Choroid plexus epithelial cell (primary cell): ENCODE results near the gene CYP4V2.

Source experiments
- DNase-seq: peaks from one replicate; pipeline ENCODE4 v3.0.0-alpha.2; 2010; ENCODE audit warnings: low read depth
- H3K4me3 ChIP-seq: 2 replicates; pipeline ENCODE4 v1.5.1; 2011; ENCODE audit warnings: low read depth, mild to moderate bottlenecking, control low read depth, low read length, moderate library complexity
- TF ChIP-seq, protein P1 (sequence below): conservative IDR thresholded peaks from 2 replicates; pipeline ENCODE4 v1.5.1; 2011; ENCODE audit warnings: low read depth, mild to moderate bottlenecking, control low read depth, inconsistent platforms, low read length, moderate library complexity

CYP4V2 gene

DNA sequence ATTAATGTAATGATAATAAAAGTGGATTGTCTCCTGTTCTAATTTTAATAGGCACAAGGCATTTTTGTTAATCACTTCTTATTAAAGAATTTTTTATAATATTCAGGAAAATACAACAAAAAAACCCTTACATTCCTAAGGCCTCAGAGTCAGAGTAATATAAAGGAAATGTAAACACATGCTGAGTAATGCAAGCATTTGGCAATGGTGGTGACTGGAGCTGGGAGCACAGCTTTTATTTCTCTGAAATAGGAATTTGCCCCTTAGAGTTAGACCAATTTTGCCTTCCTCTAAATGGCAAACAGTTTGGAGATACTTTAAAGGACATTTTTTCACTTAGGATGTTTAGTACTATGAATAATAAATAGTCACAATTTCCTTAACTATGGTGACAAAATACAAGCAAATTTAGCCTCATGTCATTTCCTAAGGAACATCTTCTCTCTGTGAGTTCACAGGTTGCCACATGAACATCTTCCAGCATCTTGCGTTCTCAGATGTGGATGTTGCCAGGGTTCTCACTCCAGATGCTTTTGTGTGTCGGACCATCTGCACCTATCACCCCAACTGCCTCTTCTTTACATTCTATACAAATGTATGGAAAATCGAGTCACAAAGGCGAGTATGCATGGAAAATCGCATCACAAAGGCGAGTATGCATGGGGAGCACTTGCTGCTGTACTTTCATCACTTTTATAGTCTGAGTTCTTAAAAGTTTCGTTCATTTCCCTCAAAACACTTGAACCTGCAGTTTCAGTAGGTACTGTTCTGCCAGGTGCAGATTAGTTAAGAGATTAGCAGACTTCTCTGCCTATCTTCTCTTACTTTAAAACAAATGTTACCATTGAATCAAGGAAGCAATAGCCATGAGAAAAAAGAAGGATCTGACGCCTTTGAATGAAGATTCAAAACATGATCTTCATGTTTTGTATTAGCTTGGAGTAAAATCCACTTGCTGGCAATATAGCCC is 58.7 kb downstream of the CYP4V2 start:
- DNase-seq: peak; percentile 55
- TF ChIP-seq, protein P1, sequence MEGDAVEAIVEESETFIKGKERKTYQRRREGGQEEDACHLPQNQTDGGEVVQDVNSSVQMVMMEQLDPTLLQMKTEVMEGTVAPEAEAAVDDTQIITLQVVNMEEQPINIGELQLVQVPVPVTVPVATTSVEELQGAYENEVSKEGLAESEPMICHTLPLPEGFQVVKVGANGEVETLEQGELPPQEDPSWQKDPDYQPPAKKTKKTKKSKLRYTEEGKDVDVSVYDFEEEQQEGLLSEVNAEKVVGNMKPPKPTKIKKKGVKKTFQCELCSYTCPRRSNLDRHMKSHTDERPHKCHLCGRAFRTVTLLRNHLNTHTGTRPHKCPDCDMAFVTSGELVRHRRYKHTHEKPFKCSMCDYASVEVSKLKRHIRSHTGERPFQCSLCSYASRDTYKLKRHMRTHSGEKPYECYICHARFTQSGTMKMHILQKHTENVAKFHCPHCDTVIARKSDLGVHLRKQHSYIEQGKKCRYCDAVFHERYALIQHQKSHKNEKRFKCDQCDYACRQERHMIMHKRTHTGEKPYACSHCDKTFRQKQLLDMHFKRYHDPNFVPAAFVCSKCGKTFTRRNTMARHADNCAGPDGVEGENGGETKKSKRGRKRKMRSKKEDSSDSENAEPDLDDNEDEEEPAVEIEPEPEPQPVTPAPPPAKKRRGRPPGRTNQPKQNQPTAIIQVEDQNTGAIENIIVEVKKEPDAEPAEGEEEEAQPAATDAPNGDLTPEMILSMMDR: no peak
- H3K4me3 ChIP-seq: no peak overlapping the region

DNA sequence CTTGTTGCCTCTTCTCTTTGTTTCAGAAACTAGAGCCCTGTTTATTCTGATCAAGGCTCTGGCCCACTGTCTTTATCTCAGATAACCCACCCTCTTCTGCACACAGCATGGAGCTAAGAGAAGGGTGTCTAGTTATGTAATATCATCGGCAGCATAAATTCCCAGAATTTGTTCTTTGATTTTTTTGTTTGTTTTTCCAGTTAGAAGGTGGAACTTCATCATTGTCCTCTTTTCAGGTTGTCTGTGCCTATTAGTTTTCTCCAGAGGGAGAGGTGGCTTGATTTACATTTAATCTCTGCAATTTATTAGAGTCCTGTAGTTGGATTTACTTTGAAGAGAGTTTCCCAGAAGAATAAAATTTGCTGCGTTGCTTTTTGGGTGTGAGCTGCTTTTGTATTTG is 59.4 kb downstream of the CYP4V2 start:
- no peak for DNase-seq
- TF ChIP-seq, protein P1: no peak
- H3K4me3 ChIP-seq: no peak overlapping the region

DNA sequence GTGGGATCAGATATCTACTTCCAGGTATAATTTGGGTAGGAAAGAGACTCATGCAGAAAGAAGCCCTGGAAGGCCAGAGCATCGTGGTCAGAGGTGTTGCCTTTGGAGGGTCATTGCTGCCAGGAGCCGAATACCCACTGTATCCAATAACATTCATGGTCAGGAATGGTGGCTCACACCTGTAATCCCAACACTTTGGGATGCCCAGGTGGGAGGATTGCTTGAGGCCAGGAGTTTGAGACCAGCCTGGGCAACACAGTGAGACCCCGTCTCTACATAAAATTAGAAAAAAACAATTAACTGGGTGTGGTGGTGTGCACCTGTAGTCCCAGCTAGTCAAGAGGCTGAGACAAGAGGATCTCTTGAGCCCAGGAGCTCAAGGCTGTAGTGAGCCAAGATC is 63.8 kb downstream of the CYP4V2 start:
- H3K4me3 ChIP-seq: no peak overlapping the region
- TF ChIP-seq, protein P1: no peak
- no peak for DNase-seq

DNA sequence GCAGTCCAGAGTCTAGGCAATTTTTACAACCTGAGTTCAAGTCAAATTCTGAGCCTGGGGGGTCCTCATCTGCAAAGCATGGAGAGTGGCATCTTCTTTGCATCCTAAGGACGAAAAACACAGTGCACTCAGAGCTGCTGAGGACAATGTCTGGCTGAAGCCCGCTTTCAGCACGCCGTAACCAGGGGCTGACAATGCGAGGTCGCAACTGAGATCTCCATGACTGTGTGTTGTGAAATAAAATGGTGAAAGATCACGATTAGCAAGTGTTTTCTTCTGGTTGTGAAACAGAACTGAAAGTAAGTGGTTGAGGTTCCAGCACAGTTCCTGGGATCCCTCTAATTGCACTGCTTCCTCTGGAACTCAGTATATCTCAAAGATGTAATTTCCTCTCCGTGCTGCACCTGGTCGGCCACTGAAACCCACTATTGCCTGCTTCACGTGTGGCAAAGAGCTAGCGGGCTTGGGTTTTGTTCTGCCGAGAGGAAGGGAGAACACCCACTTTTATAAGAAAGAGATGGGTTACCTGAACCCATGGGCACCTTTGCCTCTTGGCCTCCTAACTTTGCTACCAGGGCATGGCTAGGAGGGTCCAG is 66.9 kb downstream of the CYP4V2 start:
- no peak overlapping the region for H3K4me3 ChIP-seq
- TF ChIP-seq, protein P1: no peak
- DNase-seq: no peak

DNA sequence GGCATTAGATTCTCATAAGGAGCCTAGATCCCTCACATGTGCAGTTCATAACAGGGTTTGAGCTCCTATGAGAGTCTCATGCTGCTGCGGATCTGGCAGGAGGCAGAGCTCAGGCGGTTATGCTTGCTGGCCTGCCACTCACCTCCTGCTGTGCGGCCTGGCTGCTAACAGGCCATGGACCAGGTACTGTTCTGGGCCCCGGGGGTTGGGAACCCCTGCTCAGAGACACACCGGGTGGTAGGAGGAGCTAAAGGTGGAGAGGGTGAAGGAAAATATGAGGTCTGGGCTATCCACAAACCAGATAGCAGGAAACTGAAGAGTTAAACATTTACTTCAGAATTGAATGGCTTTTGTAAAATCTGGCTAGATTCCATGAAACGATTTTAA is 68.7 kb downstream of the CYP4V2 start:
- H3K4me3 ChIP-seq: no peak overlapping the region
- TF ChIP-seq, protein P1: no peak
- no peak for DNase-seq
